ENCODE data around the gene SVIL. TPM values are rescaled to one million over a fixed set of nuclear protein-coding genes. Genes with fewer than 3 reads are reported as not detected.

Gene SVIL
- total RNA-seq, 1 experiment from 2014 or later, result 147 TPM

GRCh38 chr10:29428486-29428885, 206.3 kb downstream of the SVIL start:
- CTCF ChIA-PET, result no interaction called here
- no peak overlapping the region for H3K27ac Mint-ChIP-seq (ENCODE audit: unreplicated experiment)

GRCh38 chr10:29427667-29428066, 207.1 kb downstream of the SVIL start:
- BruUV-seq (replicated peaks), result no TSS peak
- Mint-ChIP-seq H3K4me1 (ENCODE audit: low read depth, unreplicated experiment) (no peaks in the 10 kb centered on the region), H3K36me3 (ENCODE audit: insufficient read depth, unreplicated experiment) (no peaks in the 10 kb centered on the region), H3K9me3 (ENCODE audit: low read depth, unreplicated experiment) (no peaks in the 10 kb centered on the region), H3K4me3 (ENCODE audit: low read depth, unreplicated experiment) (no peak overlapping the region), H3K27ac (ENCODE audit: unreplicated experiment) (no peak overlapping the region), H3K27me3 (ENCODE audit: unreplicated experiment) (no peaks in the 10 kb centered on the region)
- intact Hi-C loops (cut with micrococcal nuclease; ENCODE audit: unreplicated experiment), result no loop called here
- CTCF ChIA-PET, result no interaction called here
- no peak for TF ChIP-seq CTCF (IDR thresholded peaks at IDR 0.05; ENCODE audit: unreplicated experiment)
- DNase-seq, result no peak

More at GRCh38 chr10:29428486-29428885, 206.3 kb downstream of the SVIL start:
- Mint-ChIP-seq H3K27me3 (ENCODE audit: unreplicated experiment) (no peaks in the 10 kb centered on the region), H3K4me1 (ENCODE audit: low read depth, unreplicated experiment) (no peaks in the 10 kb centered on the region), H3K4me3 (ENCODE audit: low read depth, unreplicated experiment) (no peak overlapping the region), H3K36me3 (ENCODE audit: insufficient read depth, unreplicated experiment) (no peaks in the 10 kb centered on the region), H3K9me3 (ENCODE audit: low read depth, unreplicated experiment) (no peaks in the 10 kb centered on the region)
- DNase-seq, result no peak
- intact Hi-C loops (cut with micrococcal nuclease; ENCODE audit: unreplicated experiment), result no loop called here
- BruUV-seq (replicated peaks), result no TSS peak
- TF ChIP-seq CTCF (IDR thresholded peaks at IDR 0.05; ENCODE audit: unreplicated experiment), result no peak

DNA sequence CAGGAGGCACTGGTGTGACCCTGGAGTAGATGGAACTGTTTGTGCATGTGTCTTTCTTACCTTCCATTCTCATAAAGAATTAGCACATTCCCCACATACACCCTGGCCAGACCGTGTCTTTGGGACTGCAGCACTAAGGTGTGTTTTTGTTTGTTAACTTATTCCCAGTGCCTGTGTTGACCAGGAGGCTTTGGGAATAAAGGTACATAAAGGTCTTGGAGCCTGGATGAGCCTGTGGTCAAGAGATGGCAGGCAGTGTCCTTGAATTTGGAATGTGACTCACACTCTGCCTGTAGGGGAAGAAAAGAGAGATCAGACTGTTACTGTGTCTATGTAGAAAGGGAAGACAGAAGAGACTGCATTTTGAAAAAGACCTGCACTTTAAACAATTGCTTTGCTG, 208.4 kb downstream of the SVIL start:
- intact Hi-C loops (cut with micrococcal nuclease; ENCODE audit: unreplicated experiment), result no loop called here
- CTCF ChIA-PET, result no interaction called here
- Mint-ChIP-seq H3K27me3 (ENCODE audit: unreplicated experiment) (no peaks in the 10 kb centered on the region), H3K9me3 (ENCODE audit: low read depth, unreplicated experiment) (no peaks in the 10 kb centered on the region), H3K4me1 (ENCODE audit: low read depth, unreplicated experiment) (no peaks in the 10 kb centered on the region), H3K36me3 (ENCODE audit: insufficient read depth, unreplicated experiment) (no peaks in the 10 kb centered on the region), H3K4me3 (ENCODE audit: low read depth, unreplicated experiment) (no peak overlapping the region), H3K27ac (ENCODE audit: unreplicated experiment) (no peak overlapping the region)
- TF ChIP-seq CTCF (IDR thresholded peaks at IDR 0.05; ENCODE audit: unreplicated experiment), result no peak
- no peak for DNase-seq
- no TSS peak for BruUV-seq (replicated peaks)

- Mint-ChIP-seq H3K27ac (ENCODE audit: unreplicated experiment) (no peak overlapping the region), H3K27me3 (ENCODE audit: unreplicated experiment) (no peaks in the 10 kb centered on the region), H3K9me3 (ENCODE audit: low read depth, unreplicated experiment) (no peaks in the 10 kb centered on the region), H3K36me3 (ENCODE audit: insufficient read depth, unreplicated experiment) (no peaks in the 10 kb centered on the region), H3K4me1 (ENCODE audit: low read depth, unreplicated experiment) (no peaks in the 10 kb centered on the region), H3K4me3 (ENCODE audit: low read depth, unreplicated experiment) (no peak overlapping the region)
- no peak for TF ChIP-seq CTCF (IDR thresholded peaks at IDR 0.05; ENCODE audit: unreplicated experiment)
- no peak for DNase-seq
- intact Hi-C loops (cut with micrococcal nuclease; ENCODE audit: unreplicated experiment), result no loop called here
- BruUV-seq (replicated peaks), result no TSS peak
- CTCF ChIA-PET, result no interaction called here
These were observed 210.8 kb downstream of the SVIL start for GRCh38 chr10:29424017-29424416.

DNA sequence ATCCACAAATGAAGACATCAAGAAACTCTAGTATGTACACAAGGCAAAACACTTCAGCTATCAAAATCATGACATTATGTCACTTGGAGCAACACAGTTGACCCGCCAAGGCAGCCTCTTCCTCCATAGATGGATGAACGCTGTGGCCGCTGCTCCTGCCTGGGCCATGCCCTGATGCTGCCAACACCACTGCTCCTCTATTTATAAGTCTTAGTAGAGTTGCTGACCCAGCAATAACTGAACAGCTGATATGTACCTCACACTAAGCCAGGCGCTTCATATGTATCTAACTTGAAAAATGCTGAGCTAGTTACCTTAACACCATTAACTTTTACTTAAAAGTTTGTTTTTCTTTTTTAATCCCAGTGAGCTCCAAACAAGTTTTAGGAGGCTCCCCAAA, 214.0 kb downstream of the SVIL start:
- no peak for TF ChIP-seq CTCF (IDR thresholded peaks at IDR 0.05; ENCODE audit: unreplicated experiment)

More for the DNA sequence above, 214.0 kb downstream of the SVIL start:
- no peaks in the 10 kb centered on the region for H3K27me3 Mint-ChIP-seq (ENCODE audit: unreplicated experiment)
- no peak for DNase-seq
- H3K9me3 Mint-ChIP-seq (ENCODE audit: low read depth, unreplicated experiment), result no peaks in the 10 kb centered on the region
- no peaks in the 10 kb centered on the region for H3K36me3 Mint-ChIP-seq (ENCODE audit: insufficient read depth, unreplicated experiment)
- CTCF ChIA-PET, result no interaction called here
- intact Hi-C loops (cut with micrococcal nuclease; ENCODE audit: unreplicated experiment), result no loop called here
- H3K27ac Mint-ChIP-seq (ENCODE audit: unreplicated experiment), result no peak overlapping the region
- BruUV-seq (replicated peaks), result no TSS peak
- H3K4me3 Mint-ChIP-seq (ENCODE audit: low read depth, unreplicated experiment), result no peak overlapping the region
- no peaks in the 10 kb centered on the region for H3K4me1 Mint-ChIP-seq (ENCODE audit: low read depth, unreplicated experiment)

All from Calu3 (cell line).